H4 (cell line): ENCODE measurements around the gene BCAS3. TPM values are rescaled to one million over a fixed set of nuclear protein-coding genes. Genes with fewer than 3 reads are reported as not detected.
"Not testable (repeated sequence)": the region's sequence is repeated elsewhere in the genome, so short reads cannot be mapped to it uniquely, and the experiment has no call there.

Experiments
- DNase-seq: peaks from one replicate; pipeline ENCODE4 v3.0.0-alpha.2; 2015; ENCODE audit warnings: low spot score
- total RNA-seq: library from RNA; depleted of rRNA; stranded (reverse); fragments of >200 nt; shearing (Covaris generic); gene quantifications from 2 replicates; pipeline ENCODE4 v1.2.3, GENCODE V29; 2014

The BCAS3 gene
- total RNA-seq, 1 experiment from 2014 or later = 10.2 TPM

DNA sequence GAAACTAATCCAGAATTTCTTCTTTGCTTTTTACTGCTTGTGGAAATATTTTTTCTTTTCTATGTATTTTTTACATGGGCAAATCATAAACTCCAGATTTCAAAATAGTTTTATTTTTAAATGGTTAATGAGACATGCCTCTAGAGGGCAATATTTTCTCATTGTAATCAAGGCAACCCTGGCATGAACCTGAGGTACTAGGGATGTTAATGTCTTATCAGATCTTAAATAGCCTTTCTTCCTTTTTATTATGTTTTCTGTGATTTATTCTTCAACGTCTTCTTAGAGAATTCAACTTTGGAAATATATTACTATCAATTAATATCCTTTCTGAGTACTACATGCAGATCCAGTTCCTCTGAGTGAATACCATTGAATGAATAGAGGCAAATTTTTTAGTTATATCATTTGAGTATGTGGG, 324.7 kb downstream of the BCAS3 start:
- DNase-seq = peak; percentile 60

DNA sequence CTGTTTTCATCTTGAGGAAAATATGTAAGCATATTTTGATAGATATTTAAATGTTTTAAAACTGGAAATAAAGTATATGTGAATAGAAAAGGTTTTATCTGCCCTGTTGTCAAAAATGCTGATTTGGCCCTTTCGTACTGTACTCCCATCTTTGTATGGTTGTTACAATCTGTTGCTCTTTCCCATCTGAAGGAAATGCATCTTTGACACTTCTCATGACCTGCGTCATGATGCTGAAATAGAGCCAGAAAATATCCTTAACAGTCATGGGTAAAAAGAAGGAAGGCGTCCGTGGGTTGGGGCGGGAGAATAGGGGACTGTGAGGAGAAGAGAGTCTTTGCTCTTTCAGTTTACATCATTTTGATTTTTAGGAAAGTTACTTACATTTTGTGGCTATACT, 327.7 kb downstream of the BCAS3 start:
- DNase-seq = no peak

DNA sequence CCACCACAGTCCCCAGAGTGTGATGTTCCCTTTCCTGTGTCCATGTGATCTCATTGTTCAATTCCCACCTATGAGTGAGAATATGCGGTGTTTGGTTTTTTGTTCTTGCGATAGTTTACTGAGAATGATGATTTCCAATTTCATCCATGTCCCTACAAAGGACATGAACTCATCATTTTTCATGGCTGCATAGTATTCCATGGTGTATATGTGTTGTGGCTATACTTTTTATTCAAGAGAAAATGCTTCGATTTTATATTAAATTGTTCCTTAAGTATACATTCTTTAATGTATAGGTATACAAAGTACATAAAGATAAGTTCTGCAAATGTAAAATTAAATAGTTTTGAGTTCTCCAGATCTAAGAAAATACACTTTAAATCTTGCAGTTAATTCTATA, 328.3 kb downstream of the BCAS3 start:
- DNase-seq = not testable (repeated sequence)

DNA sequence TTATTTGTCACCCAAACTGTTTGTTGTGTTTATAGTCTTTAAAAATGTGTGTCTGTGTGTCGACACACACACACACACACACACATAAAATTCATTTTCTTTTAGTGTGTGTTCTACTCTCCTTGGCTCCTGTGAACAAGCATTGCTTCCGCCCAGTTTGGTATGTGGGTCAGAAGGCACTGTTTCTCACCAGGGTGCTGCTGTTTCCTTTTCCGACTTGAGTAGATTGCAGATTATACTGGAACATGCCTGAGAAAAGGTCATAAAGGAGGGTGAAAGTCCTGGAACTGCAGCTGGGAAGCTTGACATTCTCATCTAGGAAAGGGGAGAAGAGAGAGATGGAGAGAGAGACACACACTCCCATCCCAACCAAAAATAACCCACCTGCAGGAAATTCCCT, 330.3 kb downstream of the BCAS3 start:
- no peak for DNase-seq

DNA sequence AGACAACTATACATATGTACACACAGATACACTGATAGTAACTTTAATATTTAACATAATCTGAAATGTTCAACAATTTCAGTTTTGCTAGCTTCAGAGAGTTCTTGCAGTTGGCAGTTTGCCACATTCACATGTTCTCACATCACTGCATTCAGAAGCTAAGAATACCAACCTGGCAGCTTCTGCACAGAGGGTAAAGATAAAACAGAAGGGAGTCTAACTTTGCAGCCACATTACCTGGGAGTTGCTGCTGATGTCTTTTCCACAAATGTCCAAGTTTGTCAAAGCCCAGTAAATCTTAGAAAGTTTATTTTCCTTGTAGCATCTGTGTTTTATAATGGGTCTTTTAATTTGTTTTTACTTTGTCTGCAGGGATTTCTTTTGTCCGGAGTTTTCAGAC, 332.0 kb downstream of the BCAS3 start:
- no peak for DNase-seq

DNA sequence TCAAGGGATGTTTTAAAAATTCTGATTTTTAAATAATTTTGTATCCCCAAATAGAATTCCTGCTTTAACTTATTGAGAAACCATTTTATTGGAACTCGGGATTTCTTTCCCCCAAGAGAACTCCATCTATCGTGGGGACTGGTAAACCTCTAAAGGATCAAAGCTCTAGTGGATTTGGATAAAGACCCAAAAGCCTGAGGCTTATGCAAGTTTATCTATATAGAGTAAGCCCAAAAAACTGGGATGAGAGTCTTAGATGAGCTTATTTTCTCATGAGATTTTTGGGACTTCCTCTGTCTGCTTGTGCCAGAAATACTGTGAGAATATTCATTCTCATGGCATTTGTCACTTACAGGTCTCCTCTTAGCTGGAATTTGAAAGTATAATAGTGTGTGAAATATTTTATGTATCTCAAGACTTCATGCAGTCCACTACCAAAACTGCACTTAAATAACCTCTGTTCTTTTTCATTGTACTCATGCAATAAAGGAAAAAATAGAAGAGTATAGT, 333.1 kb downstream of the BCAS3 start:
- DNase-seq = no peak

DNA sequence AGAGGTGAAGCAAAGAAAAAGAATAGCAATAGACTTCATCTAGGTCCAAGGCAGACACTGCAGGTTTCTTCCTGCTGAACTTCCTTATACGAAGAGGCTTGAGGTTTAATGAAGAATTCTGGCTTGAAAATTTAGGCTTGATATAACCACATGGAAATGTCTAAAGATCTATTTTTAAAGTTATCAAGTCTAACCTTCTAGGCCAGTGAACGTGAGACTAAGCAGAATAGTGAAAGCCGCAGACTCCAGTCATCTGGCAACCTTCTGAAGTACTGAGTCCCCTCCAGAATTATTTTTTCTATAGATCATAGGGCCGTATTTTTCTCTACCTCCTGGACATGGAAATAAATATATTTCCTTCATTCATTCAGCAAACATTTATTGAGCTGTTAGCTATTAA, 333.6 kb downstream of the BCAS3 start:
- no peak for DNase-seq

DNA sequence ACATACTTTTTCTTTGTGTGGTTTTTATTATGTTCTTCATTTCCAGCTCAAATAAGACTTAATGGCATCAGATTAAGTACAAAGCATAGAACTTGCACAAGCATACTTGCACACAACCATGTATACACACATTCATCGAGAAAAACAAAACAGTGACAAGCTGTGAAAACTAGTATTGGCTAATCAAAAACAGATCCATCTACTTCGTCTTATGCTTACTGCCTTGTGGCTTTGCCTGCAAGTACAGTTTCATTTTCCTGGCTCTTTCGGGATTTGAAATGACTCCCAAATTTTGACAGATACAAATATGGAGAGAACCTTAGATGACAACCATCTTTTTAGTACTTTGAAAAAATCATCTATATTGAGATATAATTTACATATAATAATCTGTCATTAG, 338.3 kb downstream of the BCAS3 start:
- DNase-seq = no peak

DNA sequence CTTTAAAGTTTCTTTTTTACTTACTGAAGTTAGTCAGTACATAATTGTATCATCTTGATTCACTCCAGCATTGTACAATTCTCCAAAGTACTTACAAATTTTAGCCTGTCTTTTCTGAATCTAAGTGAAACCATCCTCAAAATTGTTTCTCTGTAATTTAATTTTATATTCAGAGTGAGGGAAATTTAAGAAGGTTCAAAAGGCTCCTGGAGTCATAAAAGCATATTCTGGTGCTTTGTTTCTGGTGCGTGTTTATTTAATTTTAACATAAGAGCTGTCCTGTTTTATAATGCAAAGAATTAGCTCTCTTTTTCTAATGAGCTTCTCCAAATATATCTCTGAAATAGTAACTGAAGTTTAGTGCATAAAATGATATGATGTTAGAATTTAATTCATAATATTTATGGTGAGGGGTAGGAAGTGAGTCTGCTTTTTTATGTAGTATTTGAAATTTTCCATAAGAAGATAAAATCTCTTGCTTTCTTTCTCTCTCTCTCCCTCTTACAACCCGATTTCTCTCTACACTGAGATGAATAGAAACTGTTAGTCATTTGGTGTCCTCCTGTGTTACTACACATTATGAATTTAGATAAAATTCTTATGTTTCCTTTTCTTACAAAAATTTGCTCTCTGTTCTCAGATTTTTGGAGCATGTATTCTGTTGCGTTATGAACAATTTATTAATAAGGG, 339.8 kb downstream of the BCAS3 start:
- DNase-seq = no peak

DNA sequence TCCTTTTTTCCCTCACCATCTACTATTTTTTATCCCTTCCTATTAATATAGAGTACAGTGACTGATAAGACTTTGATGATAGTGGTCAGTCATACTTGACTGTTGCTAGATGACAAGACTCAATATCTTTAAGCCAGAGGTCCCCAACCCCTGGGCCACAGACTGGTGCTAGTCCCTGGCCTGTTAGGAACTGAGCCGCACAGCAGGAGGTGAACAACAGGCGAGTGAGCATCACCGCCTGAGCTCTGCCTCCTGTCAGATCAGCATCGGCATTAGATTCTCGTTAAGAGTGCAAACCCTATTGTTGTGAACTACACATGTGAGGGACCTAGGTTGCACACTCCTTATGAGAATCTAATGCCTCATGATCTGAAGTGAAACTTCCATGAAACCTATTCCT, 341.3 kb downstream of the BCAS3 start:
- no peak for DNase-seq

DNA sequence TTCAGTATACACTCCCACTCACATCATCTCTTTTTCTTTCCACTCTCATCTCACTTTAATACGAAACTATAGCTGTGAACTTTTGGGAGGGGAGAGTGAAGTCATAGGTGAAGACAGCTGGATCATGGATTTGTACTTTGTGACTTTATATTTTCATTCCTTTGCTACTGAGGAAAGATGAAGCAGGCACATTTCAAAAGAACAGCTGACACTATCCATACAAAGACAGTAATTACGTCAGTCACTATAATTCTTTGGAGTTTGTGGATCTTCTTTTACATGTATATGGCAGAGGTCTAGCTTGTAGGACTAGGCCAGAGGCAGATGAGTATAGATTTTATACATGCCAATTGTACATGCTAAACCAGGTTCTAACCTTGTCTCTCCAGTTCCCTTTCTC, 346.3 kb downstream of the BCAS3 start:
- DNase-seq = no peak

DNA sequence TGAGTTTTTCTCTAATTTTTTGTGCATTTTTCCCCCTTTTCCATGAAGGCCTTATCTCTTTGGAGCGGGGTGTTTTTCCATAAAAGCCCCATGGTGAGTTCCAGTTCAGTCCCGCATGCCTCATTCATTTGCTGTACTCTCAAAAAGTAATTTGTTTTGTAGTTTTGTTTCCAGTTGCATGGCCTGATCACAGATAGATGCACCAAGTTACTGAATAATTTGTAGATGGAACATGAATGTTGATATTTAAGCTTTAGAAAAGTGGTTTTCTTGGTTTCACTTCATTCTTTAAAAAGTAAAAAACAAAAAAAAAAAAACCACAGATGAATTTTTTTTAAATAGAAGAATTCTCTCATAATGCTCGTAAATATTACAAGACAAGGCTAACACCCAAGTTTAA, 349.2 kb downstream of the BCAS3 start:
- no peak for DNase-seq

DNA sequence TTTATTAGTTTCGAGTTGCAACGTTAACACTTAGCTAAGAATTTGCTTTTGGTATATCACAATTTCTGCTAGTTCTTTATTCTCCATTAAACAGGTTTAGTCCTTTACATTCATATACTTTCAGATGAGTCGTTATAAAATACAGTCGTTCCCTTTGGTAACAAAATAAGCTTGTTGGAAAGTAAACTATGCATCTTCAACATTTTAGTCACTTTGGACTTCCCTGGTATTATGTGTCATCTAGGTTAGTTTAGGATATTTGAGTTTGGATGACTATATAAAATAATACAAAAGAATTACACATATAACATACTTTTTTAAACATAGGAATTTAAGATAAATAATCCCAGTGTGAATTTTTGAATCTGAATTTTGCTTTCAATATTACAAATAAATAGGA, 351.5 kb downstream of the BCAS3 start:
- DNase-seq = no peak

DNA sequence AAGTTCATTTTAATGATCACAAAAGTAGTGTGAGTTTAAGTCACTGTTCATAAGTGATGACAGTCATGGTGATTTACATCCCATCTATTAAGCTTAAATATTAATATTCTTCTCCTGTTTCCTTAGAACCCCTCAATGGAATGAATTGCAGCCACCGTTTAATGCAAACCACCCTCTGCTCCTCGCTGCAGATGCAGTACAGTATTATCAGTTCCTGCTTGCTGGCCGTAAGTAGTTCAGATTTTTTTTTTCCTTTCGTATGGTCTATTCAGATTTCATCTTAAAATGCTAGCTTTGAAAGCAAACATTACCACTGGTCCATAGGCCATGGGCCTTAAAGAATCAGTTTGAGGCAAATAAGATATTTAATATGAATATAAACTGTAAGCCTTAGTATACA, 363.0 kb downstream of the BCAS3 start:
- no peak for DNase-seq

DNA sequence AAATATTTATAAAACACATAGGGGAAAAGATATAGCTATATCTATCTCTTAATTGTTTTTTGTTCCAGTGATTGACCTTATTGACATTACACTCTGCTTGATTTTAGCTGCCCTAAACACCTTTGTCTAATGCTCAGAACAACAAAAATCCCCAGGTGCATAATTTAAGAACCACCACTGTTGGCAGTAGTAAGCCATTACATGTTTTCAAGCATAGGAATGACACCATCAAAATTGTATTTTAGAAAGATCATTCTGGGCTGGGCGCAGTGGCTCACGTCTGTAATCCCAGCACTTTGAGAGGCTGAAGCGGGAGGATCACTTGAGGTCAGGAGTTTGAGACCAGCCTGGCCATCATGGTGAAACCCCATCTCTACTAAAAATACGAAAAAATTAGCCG, 364.7 kb downstream of the BCAS3 start:
- not testable (repeated sequence) for DNase-seq

DNA sequence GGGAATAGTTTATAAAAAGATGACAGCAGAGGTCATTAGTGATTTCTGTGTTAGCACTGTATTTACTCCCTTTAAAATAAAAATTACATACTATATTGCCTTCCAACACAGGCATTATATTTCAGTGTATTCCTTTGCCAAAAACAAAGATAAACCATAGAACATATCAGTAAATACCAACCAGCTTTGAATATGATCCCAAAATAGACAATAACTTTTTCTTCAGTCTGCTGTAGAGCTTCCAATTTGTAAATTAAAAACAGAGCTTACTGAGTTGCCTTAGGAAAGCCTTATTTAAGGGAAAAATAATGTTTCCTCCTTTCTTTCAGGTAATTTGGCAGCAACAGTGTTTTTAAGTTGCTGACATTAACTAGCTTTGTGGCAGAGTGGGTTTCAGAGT, 369.9 kb downstream of the BCAS3 start:
- DNase-seq = no peak

DNA sequence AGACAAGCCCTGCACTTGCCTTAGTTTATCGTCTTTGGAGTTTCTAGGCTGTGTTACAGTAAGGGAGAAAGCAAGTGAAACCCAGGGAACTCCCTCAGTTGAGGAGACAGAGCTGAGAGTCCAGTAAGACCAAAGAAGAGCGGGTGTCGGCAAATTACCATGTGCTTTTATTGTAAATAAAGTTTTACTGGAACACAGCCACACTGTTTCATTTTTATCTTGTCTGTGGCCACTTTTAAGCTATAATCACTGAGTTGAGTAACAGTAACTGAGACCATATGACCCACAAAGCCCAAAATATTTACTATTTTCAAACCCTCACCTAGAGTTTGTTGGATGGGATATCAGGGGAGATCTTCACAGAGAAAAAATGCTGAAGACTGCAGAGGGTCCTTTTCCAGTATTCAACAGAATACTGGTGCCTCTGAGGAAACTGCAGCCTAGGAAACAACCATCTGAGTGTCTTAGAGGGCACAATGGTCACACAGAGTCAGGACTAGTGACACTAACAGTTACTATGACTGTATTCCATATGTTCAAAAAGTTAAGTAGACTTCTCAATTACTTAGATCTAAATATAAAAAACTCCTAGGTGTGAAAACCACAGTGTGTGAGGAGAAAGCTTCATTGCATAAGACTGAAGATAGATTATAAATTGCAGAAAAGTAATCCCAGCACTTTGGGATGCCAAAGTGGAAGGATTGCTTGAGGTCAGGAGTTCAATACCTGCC, 370.9 kb downstream of the BCAS3 start:
- DNase-seq = no peak

DNA sequence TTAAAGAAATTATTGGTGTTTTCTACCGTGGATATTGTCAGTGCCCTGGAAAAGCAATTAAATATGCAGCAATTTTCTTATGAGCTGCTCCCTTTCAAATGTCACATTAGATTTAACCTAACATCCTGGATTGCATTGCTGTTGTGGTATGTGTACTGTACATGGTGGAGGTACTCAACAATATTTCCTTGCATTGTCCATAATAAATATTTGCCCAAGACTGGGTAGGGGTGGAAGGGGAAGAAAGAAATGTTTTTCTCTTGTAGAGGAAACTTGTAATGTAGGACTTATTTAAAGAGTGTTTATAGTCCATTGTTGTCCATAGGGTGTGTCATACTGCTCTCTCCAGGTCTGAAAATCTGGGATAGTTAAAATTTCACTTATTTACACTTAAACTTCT, 375.8 kb downstream of the BCAS3 start:
- DNase-seq = no peak

DNA sequence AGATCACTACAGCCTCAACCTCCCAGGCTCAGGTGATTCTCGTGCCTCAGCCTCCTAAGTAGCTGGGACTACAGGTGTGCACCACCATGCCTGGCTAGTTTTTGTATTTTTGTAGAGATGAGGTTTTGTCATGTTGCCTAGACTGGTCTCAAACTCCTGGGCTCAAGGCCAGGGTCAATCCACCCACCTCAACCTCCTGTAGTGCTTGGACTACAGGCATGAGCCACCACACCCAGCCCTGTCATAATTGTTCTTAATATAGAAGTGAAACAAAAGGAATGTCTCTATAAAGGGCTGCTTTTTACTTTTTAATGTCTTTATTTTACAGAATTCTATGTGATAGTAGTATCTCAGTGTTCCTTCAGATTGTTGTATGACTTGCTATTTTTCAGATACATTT, 376.8 kb downstream of the BCAS3 start:
- no peak for DNase-seq

DNA sequence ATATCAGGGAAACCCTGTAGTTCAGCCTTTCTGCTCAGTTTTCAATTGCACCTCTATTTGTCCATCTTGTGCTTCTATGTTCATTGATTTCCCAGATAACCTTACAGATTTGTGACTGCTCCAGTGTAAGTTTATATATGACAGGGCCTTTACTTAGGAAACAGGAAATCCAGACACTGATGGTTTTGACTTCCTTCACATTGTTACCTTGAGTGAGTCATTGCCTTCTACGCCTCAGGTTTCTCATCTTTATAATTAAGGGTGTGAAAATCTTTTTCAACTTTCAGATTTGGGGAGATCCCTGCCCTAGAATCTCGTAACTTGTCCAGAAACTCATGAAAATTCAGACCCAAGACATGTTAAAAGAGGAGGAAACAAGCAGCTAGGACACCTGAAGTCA, 379.6 kb downstream of the BCAS3 start:
- DNase-seq = no peak

DNA sequence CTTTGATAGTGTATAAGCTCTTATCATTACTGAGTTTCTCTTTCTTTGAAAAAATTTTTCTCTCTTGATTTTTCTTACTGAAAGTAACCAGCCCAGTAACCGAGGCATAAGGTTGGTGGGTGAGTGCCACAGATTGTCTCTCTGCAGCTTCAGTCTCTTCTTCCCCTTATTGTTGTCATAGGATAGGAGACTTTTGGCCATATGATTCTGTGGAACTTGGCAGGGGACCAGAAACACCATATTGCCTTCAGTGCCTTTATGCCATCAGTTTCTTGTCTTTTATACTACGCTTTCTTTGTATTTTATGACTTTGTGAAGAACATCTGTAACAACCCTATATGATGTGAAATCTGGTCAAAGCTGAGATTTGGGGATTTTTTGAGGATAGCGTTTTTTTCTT, 380.4 kb downstream of the BCAS3 start:
- DNase-seq = no peak

DNA sequence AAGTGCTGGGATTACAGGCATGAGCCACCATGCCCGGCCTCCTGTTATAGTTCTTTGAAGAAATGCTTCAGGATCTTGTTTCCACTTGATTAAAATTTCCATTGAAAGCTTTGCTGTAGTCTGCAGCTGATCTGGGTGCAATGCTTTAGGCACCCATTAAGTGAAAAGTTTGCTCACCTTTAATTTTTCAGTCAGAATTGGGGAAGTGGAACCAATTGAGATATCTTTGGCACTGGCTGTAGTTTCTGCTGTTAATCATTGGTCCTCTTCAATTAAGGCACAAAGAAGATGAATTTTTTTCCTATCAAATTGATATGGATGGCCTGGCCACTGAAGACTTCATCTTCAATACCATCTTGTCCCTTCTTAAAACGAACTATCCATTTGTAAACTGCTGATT, 385.9 kb downstream of the BCAS3 start:
- DNase-seq = no peak
